Measurements from ENCODE around the gene NRF1.
A peak's percentile ranks its signal among the peaks of the same experiment; 100 is the strongest.
"Not testable (repeated sequence)": the region's sequence is repeated elsewhere in the genome, so short reads cannot be mapped to it uniquely, and the experiment has no call there.

The NRF1 gene

GRCh38 chr7:129649128-129649690, 37.7 kb downstream of the NRF1 start:
- DNase-seq, result no peak

- DNase-seq, result no peak
These were observed 38.7 kb downstream of the NRF1 start for GRCh38 chr7:129650056-129650758.

DNA sequence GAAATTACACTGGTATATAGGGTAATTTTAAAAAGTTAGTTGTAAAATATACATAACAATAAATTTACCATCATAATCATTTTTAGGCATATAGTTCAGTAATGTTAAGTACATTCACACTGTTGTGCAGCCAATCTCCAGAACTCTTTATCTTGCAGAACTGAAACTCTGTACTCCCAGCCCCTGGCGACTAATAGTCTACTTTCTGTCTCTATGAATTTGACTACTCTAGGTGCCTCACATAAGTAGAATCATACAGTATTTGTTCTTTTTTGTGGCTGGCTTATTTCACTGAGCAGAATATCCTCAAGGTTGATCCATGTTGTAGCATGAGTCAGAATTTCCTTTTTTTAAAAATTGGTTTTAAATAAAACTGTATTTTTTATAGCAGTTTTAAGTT, 41.4 kb downstream of the NRF1 start:
- DNase-seq, result no peak

DNA sequence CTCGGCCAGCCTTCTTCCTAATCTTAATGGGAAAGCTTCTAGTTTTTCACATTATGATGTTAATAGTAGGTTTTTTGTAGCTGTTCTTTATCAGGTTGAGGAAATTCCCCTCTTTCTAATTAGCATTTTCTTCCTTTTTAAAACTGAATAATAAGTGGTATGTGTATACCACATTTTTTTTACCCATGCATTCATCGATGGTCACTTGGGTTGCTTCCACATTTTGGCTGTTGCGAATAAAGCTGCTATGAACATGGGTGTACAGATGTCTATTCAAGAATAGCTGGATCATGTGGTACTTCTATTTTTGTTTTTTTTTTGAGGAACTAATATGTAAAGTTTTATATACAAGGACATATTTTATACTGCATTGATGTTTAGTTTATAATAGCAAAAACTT, 44.3 kb downstream of the NRF1 start:
- DNase-seq, result peak; percentile 35 to 73 (median 58)

DNA sequence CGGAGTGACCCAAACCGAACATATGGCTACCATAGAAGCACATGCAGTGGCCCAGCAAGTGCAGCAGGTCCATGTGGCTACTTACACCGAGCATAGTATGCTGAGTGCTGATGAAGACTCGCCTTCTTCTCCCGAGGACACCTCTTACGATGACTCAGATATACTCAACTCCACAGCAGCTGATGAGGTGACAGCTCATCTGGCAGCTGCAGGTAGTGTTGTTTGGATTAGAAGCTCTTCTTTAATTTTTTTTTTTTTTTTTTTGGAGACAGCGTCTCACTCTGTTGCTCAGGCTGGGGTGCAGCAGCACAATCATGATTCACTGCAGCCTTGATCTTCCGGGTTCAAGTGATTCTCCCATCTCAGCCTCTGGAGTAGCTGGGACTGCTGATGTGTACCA, 45.8 kb downstream of the NRF1 start:
- no peak for DNase-seq

DNA sequence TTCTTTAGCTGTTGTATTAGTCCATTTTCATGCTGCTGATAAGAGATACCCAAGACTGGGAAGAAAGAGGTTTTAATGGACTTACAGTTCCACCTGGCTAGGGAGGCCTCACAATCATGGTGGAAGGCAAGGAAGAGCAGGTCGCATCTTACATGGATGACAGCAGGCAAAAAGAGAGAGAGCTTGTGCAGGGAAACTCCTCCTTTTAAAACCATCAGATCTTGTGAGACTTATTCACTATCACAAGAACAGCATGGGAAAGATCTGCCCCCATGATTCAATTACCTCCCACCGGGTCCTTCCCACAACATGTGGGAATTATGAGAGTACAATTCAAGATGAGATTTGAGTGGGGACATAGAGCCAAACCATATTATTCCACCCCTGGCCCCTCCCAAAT, 48.4 kb downstream of the NRF1 start:
- not testable (repeated sequence) for DNase-seq

- peak in 1 of 4 experiments; percentile 7 for DNase-seq
These were observed 50.2 kb downstream of the NRF1 start for GRCh38 chr7:129661645-129662182.

DNA sequence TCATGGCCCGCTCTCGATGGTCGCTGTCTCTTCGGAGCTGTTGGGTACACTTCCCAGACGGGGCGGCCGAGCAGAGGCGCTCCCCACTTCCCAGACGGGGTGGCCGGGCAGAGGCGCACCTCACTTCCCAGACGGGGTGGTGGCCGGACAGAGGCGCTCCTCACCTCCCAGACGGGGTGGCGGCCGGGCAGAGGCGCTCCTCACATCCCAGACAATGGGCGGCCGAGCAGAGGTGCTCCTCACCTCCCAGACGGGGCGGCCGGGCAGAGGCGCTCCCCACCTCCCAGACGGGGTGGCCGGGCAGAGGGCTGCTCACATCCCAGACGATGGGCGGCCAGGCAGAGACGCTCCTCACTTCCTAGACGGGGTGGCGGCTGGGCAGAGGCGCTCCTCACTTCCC, 51.7 kb downstream of the NRF1 start:
- DNase-seq, result not testable (repeated sequence)

- peak; percentile 31 to 72 (median 49) for DNase-seq
These were observed 52.8 kb downstream of the NRF1 start for GRCh38 chr7:129664029-129665012.

DNA sequence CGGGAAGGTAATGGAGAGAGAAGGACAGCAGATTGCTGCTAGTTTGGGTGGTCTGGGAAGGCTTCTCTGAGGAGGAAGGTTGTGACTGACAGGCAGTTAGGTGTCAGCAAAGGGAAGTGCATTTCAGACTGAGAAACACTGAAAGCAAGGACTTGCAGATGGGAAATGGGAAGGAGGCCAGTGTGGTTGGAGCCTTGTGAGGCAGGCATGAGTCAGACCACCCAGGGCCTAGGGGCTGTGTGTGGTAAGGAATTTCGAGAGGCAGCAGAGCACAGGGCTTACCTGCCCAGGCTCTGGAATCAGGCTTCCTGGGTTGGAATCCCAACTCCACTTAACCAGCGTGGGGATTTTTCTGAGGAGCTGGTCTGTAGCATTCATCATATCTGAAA, 53.5 kb downstream of the NRF1 start:
- DNase-seq, result peak; percentile 60 to 76 (median 70)

DNA sequence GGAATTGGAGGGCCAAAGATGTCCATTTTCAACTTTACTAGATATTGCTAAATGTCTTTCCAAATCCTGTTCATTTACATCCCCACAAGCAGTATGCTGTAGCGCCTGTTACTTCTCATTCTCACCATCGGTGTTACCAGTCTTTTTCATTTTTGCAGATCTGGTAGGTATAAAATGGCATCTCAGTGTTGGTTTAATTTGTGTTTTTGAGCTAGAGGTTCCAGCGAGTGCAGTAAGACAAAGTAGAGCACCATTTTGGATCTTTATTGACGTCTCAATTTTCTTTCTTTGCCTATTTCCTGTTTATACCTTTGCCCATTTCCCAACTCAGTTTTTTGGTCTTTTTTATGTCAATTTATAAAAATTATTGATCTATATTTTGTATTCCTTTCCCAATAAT, 55.6 kb downstream of the NRF1 start:
- DNase-seq, result no peak

DNA sequence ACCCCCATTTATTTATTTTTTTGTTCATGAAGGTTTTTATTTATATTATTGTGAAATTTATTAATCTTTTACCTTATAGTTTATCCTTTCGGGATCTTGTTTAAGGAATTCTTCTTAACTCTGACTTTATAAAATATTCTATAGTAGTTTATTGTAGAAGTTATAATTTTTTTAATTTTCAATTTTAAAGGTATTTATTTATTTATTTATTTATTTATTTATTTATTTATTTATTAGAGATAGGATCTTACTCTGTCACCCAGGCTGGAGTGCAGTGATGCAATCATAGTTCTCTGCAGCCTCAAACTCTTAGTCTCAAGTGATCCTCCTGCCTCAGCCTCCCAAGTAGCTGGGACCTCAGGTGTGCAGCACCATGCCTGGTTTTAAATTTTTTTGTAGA, 56.0 kb downstream of the NRF1 start:
- DNase-seq, result no peak

DNA sequence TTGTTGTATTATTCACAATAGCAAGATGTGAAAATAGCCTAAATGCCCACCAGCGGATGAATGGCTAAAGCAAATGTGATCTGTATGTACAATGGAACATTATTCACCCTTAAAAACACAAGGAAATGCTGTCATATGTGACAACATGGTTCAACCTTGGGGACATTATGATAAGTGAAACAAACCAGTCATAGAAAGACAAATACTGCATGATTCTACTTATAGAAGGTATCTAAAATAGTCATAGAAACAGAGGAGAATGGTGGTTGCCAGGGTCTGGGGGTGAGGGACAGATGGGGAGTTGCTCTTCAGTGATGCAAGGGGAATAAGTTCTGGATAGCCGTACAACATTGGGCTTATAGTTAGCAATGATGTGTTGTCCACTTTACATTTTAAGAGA, 58.4 kb downstream of the NRF1 start:
- no peak for DNase-seq

DNA sequence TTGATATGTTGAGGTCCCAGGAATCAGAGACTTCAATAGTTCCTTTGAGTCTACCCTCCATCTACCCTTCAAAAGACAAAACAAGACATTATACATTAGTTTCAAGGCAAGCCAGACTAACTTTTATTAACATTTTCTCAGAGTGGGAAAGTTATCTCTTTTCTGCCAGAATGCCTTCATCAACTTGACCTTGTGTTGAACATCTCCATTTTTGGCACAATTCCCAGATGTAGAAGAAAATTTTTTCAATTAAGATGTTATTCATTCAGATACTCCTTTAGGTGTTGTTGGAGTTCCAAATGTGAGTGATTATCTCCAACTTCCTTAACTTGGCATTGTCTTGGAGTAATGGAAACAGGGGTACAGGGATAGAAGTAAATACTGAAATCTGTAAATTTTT, 59.1 kb downstream of the NRF1 start:
- no peak for DNase-seq

- DNase-seq, result no peak
These were observed 59.7 kb downstream of the NRF1 start for GRCh38 chr7:129671266-129671665.

DNA sequence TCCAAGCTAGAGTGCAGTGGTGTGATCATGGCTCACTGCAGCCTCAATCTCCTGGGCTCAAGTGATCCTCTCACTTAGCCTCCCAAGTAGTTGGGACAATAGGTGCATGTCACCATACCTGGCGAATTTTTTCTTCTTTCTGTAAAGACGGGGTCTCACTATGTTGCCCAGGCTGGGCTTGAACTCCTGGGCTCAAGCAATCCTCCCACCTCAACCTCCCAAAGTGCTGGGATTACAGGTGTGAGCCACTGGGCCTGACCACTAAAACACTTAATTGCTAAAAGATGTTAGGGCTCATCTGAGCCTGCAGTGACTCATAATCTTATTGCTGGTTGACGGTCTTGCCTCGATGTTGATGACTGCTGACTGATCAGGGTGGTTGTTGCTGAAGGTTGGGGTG, 63.0 kb downstream of the NRF1 start:
- DNase-seq, result not testable (repeated sequence)

DNA sequence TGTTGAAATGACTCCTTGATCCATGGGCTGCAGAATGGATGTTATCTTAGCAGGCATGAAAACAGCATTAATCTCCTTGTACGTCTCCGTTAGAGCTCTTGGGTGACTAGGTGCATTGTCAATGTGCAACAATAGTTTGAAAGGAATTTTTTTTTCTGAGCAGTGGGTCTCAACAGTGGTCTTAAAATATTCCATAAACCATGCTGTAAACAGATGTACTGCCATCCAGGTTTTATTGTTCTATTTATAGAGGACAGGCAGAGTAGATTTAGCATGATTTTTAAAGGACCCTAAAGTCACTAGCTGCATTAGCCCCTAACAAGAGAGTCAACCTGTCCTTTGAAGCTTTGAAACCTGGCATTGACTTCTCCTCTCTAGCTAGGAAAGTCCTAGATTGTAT, 64.0 kb downstream of the NRF1 start:
- DNase-seq, result no peak

- no peak for DNase-seq
These were observed 64.7 kb downstream of the NRF1 start for GRCh38 chr7:129676017-129676897.

- DNase-seq, result no peak
These were observed 66.3 kb downstream of the NRF1 start for GRCh38 chr7:129677796-129678195.

- DNase-seq, result no peak
These were observed 67.1 kb downstream of the NRF1 start for GRCh38 chr7:129678606-129679005.

- DNase-seq, result no peak
These were observed 68.9 kb downstream of the NRF1 start for GRCh38 chr7:129680400-129680799.

DNA sequence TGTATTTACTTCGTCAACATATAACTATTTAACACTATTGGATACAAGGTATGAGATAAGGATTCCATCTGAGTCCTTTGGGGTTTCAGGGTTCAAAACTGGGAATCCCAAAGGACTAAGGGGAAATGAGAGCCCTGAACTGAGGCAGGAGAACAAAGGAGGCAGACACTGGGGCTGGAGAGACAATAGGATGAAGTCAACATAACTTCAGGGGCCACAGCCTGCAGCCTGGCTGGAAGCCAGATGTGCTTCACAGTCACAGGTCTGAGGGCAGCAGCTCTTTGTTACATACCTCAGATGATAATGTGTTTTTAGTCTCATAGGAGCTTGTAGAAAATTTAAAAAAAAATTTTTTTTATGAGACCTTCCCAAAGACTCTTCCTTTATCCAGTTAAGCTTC, 73.3 kb downstream of the NRF1 start:
- no peak for DNase-seq

Measured in suppressor macrophage (primary cell).